Stimulated activated CD4-positive, alpha-beta T cell treated with anti-CD3 and anti-CD28 coated beads, Interleukin-4, amount 100 ng/mL, for 1 hour (primary cell): ENCODE data around the gene UNC119B.

ENCODE experiments used
- DNase-seq: peaks from one replicate; pipeline ENCODE4 v3.0.0-alpha.2; 2020

The UNC119B gene

GRCh38 chr12:120688527-120689071, 21.7 kb upstream of the UNC119B start:
- no peak for DNase-seq

GRCh38 chr12:120689397-120690082, 20.7 kb upstream of the UNC119B start:
- no peak for DNase-seq

- DNase-seq = no peak
Observed at GRCh38 chr12:120690083-120690450, 20.2 kb upstream of the UNC119B start.

- DNase-seq = no peak
Observed at GRCh38 chr12:120690978-120691377, 19.3 kb upstream of the UNC119B start.

- no peak for DNase-seq
Observed at GRCh38 chr12:120692524-120693033, 17.7 kb upstream of the UNC119B start.

- no peak for DNase-seq
Observed at GRCh38 chr12:120693848-120694247, 16.4 kb upstream of the UNC119B start.

- no peak for DNase-seq
Observed at GRCh38 chr12:120696626-120697025, 13.6 kb upstream of the UNC119B start.

- no peak for DNase-seq
Observed at GRCh38 chr12:120697344-120697743, 12.9 kb upstream of the UNC119B start.

- DNase-seq = no peak
Observed at GRCh38 chr12:120698665-120699064, 11.6 kb upstream of the UNC119B start.

- DNase-seq = no peak
Observed at GRCh38 chr12:120699553-120699952, 10.7 kb upstream of the UNC119B start.

- DNase-seq = no peak
Observed at GRCh38 chr12:120700886-120701285, 9.4 kb upstream of the UNC119B start.

- no peak for DNase-seq
Observed at GRCh38 chr12:120702637-120703036, 7.6 kb upstream of the UNC119B start.

GRCh38 chr12:120703311-120703942, 6.8 kb upstream of the UNC119B start:
- DNase-seq = no peak

GRCh38 chr12:120705618-120706017, 4.6 kb upstream of the UNC119B start:
- DNase-seq = no peak

GRCh38 chr12:120706029-120706428, 4.2 kb upstream of the UNC119B start:
- no peak for DNase-seq

GRCh38 chr12:120708651-120709050, 1.6 kb upstream of the UNC119B start:
- DNase-seq = no peak

GRCh38 chr12:120710805-120711296, 593 bp downstream of the UNC119B start:
- DNase-seq = peak; percentile 31

GRCh38 chr12:120711411-120711810, 1.2 kb downstream of the UNC119B start:
- DNase-seq = no peak

- no peak for DNase-seq
Observed at GRCh38 chr12:120712610-120713009, 2.4 kb downstream of the UNC119B start.

- peak; percentile 52 for DNase-seq
Observed at GRCh38 chr12:120713861-120714482, 3.7 kb downstream of the UNC119B start.

GRCh38 chr12:120718055-120718454, 7.8 kb downstream of the UNC119B start:
- no peak for DNase-seq

- no peak for DNase-seq
Observed at GRCh38 chr12:120719072-120719471, 8.8 kb downstream of the UNC119B start.

GRCh38 chr12:120719496-120720233, 9.4 kb downstream of the UNC119B start:
- DNase-seq = no peak
